SK-N-SH treated with all-trans-retinoic acid at 6 μM for 48 hours (cell line): Measurements from ENCODE around the gene RAB4B.
"Not testable (repeated sequence)": the region's sequence is repeated elsewhere in the genome, so short reads cannot be mapped to it uniquely, and the experiment has no call there.

Experiments
- ATAC-seq: fragments of 200-7000 bp; cut with Tn5 transposase; 3 replicates; pipeline ENCODE4 v1.9.1; 2020; ENCODE audit warnings: mild to moderate bottlenecking, moderate library complexity
- ARNTL ChIP-seq: fragments of 450-650 bp; formaldehyde crosslinking; IDR thresholded peaks from 2 replicates; pipeline ENCODE4 v1.5.0; 2020; ENCODE audit warnings: low read depth, mild to moderate bottlenecking, moderate library complexity, borderline replicate concordance
- BACH2 ChIP-seq: fragments of 250-450 bp; sonication (Bioruptor Pico); IDR thresholded peaks from 2 replicates; pipeline ENCODE4 v1.9.0; 2021; ENCODE audit warnings: mild to moderate bottlenecking, borderline replicate concordance
- CREB5 ChIP-seq: fragments of 250-450 bp; sonication (Bioruptor Pico); IDR thresholded peaks from 2 replicates; pipeline ENCODE4 v1.5.1; 2020; ENCODE audit warnings: low read depth, mild to moderate bottlenecking, moderate library complexity
- CSDC2 ChIP-seq: fragments of 250-450 bp; sonication (Bioruptor Pico); IDR thresholded peaks from 2 replicates; pipeline ENCODE4 v1.5.0; 2020; ENCODE audit warnings: mild to moderate bottlenecking, moderate library complexity
- CSRNP3 ChIP-seq: fragments of 250-450 bp; sonication (Bioruptor Pico); IDR thresholded peaks from 2 replicates; pipeline ENCODE4 v1.5.1; 2021; ENCODE audit warnings: mild to moderate bottlenecking, moderate library complexity
- ESRRG ChIP-seq: fragments of 250-450 bp; sonication (Bioruptor Pico); IDR thresholded peaks from 2 replicates; pipeline ENCODE4 v1.6.1; 2021; ENCODE audit warnings: mild to moderate bottlenecking
- GLIS3 ChIP-seq: fragments of 250-450 bp; sonication (Bioruptor Pico); IDR thresholded peaks from 2 replicates; pipeline ENCODE4 v1.5.0; 2020; ENCODE audit warnings: mild to moderate bottlenecking, moderate library complexity
- ISL1 ChIP-seq: fragments of 250-450 bp; sonication (Bioruptor Pico); IDR thresholded peaks from 2 replicates; pipeline ENCODE4 v2.1.2; 2022; ENCODE audit warnings: mild to moderate bottlenecking, moderate library complexity
- OSR1 ChIP-seq: fragments of 250-450 bp; sonication (Bioruptor Pico); IDR thresholded peaks from 2 replicates; pipeline ENCODE4 v1.8.0; 2022; ENCODE audit warnings: moderate library complexity, mild to moderate bottlenecking, inconsistent platforms
- PATZ1 ChIP-seq: fragments of 250-450 bp; sonication (Bioruptor Pico); IDR thresholded peaks from 2 replicates; pipeline ENCODE4 v1.8.0; 2020; ENCODE audit warnings: mild to moderate bottlenecking, moderate library complexity, borderline replicate concordance
- POU6F1 ChIP-seq: fragments of 250-450 bp; sonication (Bioruptor Pico); IDR thresholded peaks from 2 replicates; pipeline ENCODE4 v1.8.0; 2021; ENCODE audit warnings: low read depth, mild to moderate bottlenecking, moderate library complexity, borderline replicate concordance
- PPARA ChIP-seq: fragments of 250-450 bp; sonication (Bioruptor Pico); IDR thresholded peaks from 2 replicates; pipeline ENCODE4 v1.5.0; 2020; ENCODE audit warnings: mild to moderate bottlenecking, borderline replicate concordance
- RARB ChIP-seq: fragments of 250-450 bp; sonication (Bioruptor Pico); IDR thresholded peaks from 2 replicates; pipeline ENCODE4 v1.8.0; 2021; ENCODE audit warnings: mild to moderate bottlenecking, moderate library complexity
- TCF4 ChIP-seq: fragments of 250-450 bp; sonication (Bioruptor Pico); IDR thresholded peaks from 2 replicates; pipeline ENCODE4 v1.8.0; 2021; ENCODE audit warnings: mild to moderate bottlenecking, moderate library complexity, borderline replicate concordance
- TOX ChIP-seq: fragments of 250-450 bp; sonication (Bioruptor Pico); IDR thresholded peaks from 2 replicates; pipeline ENCODE4 v1.8.0; 2021; ENCODE audit warnings: mild to moderate bottlenecking, moderate library complexity, borderline replicate concordance
- TSHZ2 ChIP-seq: fragments of 250-450 bp; sonication (Bioruptor Pico); IDR thresholded peaks from 2 replicates; pipeline ENCODE4 v1.5.0; 2020; ENCODE audit warnings: mild to moderate bottlenecking, moderate library complexity
- ZC3H10 ChIP-seq: fragments of 250-450 bp; sonication (Bioruptor Pico); IDR thresholded peaks from 2 replicates; pipeline ENCODE4 v1.5.1; 2021; ENCODE audit warnings: mild to moderate bottlenecking, moderate library complexity
- ZFP3 ChIP-seq: fragments of 250-450 bp; sonication (Bioruptor Pico); IDR thresholded peaks from 2 replicates; pipeline ENCODE4 v1.5.0; 2020; ENCODE audit warnings: mild to moderate bottlenecking, moderate library complexity
- ZFP30 ChIP-seq: fragments of 450-650 bp; formaldehyde crosslinking; IDR thresholded peaks from 2 replicates; pipeline ENCODE4 v1.5.0; 2022; ENCODE audit warnings: mild to moderate bottlenecking, moderate library complexity
- ZNF565 ChIP-seq: fragments of 450-650 bp; formaldehyde crosslinking; conservative IDR thresholded peaks from 2 replicates; pipeline ENCODE4 v1.5.0; 2020; ENCODE audit warnings: low read depth, mild to moderate bottlenecking, moderate library complexity
- ZNF70 ChIP-seq: fragments of 450-650 bp; formaldehyde crosslinking; IDR thresholded peaks from 2 replicates; pipeline ENCODE4 v1.5.0; 2020; ENCODE audit warnings: mild to moderate bottlenecking, moderate library complexity
- ZNF8 ChIP-seq: fragments of 450-650 bp; formaldehyde crosslinking; IDR thresholded peaks from 2 replicates; pipeline ENCODE4 v1.5.0; 2020; ENCODE audit warnings: mild to moderate bottlenecking, moderate library complexity

RAB4B gene

GRCh38 chr19:40768869-40769268 is 9.2 kb upstream of the RAB4B start:
- ATAC-seq, result no peak
- TF ChIP-seq ZC3H10, result no peak
- TF ChIP-seq ISL1 (CRISPR knock-in tag), result no peak
- TF ChIP-seq TCF4 (CRISPR knock-in tag), result no peak
- no peak for TF ChIP-seq RARB

DNA sequence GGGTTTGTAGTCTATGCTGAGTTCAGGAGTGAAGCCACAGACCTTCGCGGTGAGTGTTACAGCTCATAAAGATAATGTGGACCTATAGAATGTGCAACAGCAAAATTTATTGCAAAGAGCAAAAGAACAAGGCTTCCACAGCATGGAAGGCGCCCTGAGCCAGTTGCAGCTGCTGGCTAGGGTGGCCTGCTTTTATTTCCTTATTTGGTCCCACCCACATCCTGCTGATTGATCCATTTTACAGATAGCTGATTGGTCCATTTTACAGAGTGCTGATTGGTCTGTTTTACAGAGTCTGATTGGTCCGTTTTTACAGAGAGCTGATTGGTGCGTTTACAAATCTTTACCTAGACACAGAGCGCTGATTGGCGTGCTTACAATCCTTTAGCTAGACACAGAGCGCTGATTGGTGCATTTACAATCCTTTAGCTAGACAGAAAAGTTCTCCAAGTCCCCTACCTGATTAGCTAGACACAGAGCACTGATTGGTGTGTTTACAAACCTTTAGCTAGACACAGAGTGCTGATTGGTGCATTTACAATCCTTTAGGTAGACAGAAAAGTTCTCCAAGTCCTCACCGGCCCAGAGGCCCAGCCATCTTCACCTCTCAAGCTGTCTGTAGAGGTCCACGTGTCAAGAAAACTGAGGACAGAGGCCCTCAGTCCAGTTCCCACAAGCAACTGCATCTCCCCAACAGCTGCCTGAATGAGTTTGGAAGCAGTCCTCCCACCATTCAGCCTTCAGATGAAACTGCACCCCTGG is 6.8 kb upstream of the RAB4B start:
- not testable (repeated sequence) for ATAC-seq

- no peak for ATAC-seq
- TF ChIP-seq ARNTL (CRISPR knock-in tag), result no peak
- TF ChIP-seq PATZ1, result no peak
- TF ChIP-seq OSR1 (CRISPR knock-in tag), result no peak
- no peak for TF ChIP-seq PPARA (CRISPR knock-in tag)
- no peak for TF ChIP-seq ISL1 (CRISPR knock-in tag)
- TF ChIP-seq ZNF8, result no peak
- no peak for TF ChIP-seq CREB5 (CRISPR knock-in tag)
- TF ChIP-seq ESRRG (CRISPR knock-in tag), result no peak
- no peak for TF ChIP-seq CSDC2
- TF ChIP-seq RARB, result no peak
These were observed 3.0 kb upstream of the RAB4B start, which contains the start of gene MIA for GRCh38 chr19:40774916-40775631. MIA (plus strand) TSS chr19:40775521; CDS start chr19:40775543, 22 bp downstream.

DNA sequence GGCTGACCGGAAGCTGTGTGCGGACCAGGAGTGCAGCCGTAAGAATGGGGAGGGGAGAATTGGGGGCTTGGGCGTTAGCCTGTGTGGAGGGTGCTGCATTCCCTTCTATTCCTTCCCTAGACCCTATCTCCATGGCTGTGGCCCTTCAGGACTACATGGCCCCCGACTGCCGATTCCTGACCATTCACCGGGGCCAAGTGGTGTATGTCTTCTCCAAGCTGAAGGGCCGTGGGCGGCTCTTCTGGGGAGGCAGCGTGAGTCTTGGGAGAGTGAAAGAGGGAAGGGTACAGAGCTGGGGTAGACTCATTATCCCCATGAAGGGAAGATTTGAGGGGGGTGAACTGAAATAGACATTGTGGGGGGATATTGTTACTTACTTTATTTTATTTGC is 2.4 kb upstream of the RAB4B start:
- TF ChIP-seq TCF4 (CRISPR knock-in tag) (no peak), ZC3H10 (no peak)
- ATAC-seq, result no peak

DNA sequence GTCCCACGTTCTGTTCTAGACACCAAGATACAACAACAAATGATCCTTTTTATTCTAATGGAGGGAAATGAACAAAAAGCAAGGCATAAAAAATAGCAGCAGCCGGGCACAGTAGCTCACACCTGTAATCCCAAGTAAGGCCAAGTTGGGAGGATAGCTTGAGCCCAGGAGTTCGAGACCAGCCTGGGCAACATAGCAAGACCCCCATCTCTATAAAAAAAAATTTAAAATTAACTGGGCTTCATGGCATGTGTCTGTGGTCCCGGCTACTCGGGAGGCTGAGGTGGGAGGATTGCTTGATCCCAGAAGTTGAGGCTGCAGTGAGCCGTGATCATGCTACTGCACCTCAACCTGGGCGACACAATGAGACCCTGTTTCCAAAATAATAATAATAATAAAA is 1.7 kb upstream of the RAB4B start:
- no peak for ATAC-seq
- TF ChIP-seq GLIS3 (no peak), ARNTL (CRISPR knock-in tag) (no peak), TOX (CRISPR knock-in tag) (no peak), ZFP30 (no peak), BACH2 (CRISPR knock-in tag) (no peak), CSDC2 (no peak), TSHZ2 (no peak), ZNF8 (no peak), ZNF565 (CRISPR knock-in tag) (no peak), ISL1 (CRISPR knock-in tag) (no peak), OSR1 (CRISPR knock-in tag) (no peak), CSRNP3 (CRISPR knock-in tag) (no peak), ZC3H10 (no peak), RARB (no peak), ZNF70 (no peak), POU6F1 (CRISPR knock-in tag) (no peak), ZFP3 (no peak), TCF4 (CRISPR knock-in tag) (no peak)
- TF ChIP-seq, all 23 proteins: peak for 0
